Measurements from ENCODE around the gene EGFL7.

The EGFL7 gene

DNA sequence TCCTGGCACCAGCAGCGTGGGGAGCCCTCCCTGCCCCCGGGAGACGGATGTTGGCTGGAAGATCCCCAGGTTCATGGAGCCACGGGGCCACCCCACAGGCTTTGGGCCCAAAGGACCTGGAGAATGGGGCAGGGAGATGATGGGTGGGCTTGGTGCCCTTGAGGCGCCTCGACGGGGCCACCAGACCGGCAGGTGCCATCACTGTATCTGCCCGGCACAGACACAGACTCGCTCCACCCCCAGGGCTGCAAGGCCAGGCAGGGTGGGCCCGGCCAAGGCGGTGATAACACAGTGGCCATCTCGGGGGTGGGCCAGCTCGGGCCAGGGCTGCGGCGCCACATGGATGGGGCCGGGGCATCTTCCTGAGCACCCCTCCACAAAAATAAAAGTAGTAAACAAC lies 35.0 kb upstream of the EGFL7 start:
- no peak for DNase-seq (ENCODE audit: extremely low read depth, insufficient read length)
- Histone ChIP-seq H3K4me3 (replicated peaks; ENCODE audit: low read depth, low read length) (no peak overlapping the region), H3K36me3 (ENCODE audit: control insufficient read depth, insufficient read depth, low read length) (no peaks in the 10 kb centered on the region), H3K27me3 (replicated peaks; ENCODE audit: control insufficient read depth, insufficient read depth, low read length) (no peaks in the 10 kb centered on the region; the same call in 1 of the 2 replicates)
- TF ChIP-seq, protein P1, sequence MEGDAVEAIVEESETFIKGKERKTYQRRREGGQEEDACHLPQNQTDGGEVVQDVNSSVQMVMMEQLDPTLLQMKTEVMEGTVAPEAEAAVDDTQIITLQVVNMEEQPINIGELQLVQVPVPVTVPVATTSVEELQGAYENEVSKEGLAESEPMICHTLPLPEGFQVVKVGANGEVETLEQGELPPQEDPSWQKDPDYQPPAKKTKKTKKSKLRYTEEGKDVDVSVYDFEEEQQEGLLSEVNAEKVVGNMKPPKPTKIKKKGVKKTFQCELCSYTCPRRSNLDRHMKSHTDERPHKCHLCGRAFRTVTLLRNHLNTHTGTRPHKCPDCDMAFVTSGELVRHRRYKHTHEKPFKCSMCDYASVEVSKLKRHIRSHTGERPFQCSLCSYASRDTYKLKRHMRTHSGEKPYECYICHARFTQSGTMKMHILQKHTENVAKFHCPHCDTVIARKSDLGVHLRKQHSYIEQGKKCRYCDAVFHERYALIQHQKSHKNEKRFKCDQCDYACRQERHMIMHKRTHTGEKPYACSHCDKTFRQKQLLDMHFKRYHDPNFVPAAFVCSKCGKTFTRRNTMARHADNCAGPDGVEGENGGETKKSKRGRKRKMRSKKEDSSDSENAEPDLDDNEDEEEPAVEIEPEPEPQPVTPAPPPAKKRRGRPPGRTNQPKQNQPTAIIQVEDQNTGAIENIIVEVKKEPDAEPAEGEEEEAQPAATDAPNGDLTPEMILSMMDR (IDR thresholded peaks at IDR 0.05; ENCODE audit: insufficient read depth, low read length, poor library complexity, severe bottlenecking): no peak

DNA sequence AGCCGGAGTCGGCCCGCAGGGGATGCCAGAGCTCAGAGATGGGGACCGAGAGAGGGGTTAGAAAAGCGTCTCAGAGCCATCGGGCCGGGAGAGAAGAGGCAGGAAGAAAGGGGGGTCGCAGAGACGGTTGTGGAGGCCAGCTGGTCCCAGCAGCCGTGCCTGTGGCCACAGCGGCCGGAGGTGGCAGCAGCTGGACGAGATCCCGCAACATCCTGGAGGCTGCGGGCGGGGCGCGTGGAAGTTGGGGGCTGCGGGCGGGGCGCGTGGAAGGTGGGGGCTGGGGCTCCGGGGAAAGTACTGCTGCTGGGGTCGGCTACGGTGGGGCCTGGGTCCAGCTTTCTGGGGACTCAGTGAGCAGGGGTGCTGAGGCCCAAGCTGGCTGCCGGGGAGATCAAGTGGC lies 34.4 kb upstream of the EGFL7 start:
- no peak for DNase-seq (ENCODE audit: extremely low read depth, insufficient read length)
- Histone ChIP-seq H3K36me3 (ENCODE audit: control insufficient read depth, insufficient read depth, low read length) (no peaks in the 10 kb centered on the region), H3K4me3 (replicated peaks; ENCODE audit: low read depth, low read length) (no peak overlapping the region), H3K27me3 (replicated peaks; ENCODE audit: control insufficient read depth, insufficient read depth, low read length) (no peaks in the 10 kb centered on the region; the same call in 1 of the 2 replicates)
- TF ChIP-seq, protein P1 (IDR thresholded peaks at IDR 0.05; ENCODE audit: insufficient read depth, low read length, poor library complexity, severe bottlenecking): no peak

DNA sequence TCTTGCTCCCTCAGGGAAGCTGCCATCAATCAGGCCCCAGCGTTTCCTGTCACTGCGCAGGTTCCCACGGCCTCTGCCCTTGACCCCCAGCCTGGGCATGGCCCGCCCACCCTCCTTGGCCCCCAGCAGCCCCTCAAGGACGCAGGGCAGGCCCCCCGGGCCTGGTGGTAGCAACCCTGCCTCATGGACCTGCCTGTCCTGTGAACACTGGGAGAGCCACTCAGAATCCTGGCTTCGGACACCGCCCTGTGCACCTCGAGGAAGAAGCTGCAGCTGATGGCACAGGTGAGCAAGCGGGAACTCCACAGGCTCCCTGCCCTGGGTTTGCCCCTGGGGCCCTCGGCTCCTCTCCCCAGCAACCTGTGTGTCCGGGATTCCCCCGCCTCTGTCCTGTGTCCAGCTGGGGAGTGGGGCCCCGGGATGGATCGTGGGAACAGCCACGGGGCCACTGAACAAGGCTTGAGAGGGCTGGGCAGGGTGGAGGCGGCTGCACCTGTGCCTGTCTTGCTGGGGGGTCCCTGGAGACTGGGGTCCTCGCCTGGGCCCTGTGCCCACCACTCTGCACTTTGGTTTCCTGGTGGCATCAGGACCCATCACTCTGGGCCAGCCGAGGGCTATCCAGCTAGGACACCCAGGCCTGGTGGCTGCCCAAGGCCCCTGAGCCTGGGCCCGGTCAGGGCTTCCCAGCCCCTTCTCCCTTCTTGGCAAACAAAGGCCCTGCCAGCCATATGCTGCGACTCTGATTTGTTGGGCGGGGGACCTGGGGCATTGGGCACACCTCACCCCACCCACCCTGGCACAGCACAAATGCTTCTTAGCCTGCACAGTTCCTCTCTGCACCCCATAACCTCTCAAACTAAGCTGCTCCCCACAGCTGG lies 33.5 kb upstream of the EGFL7 start:
- Histone ChIP-seq H3K4me3 (replicated peaks; ENCODE audit: low read depth, low read length) (no peak overlapping the region), H3K36me3 (ENCODE audit: control insufficient read depth, insufficient read depth, low read length) (no peaks in the 10 kb centered on the region), H3K27me3 (replicated peaks; ENCODE audit: control insufficient read depth, insufficient read depth, low read length) (no peaks in the 10 kb centered on the region; the same call in 1 of the 2 replicates)
- TF ChIP-seq, protein P1 (IDR thresholded peaks at IDR 0.05; ENCODE audit: insufficient read depth, low read length, poor library complexity, severe bottlenecking): no peak
- no peak for DNase-seq (ENCODE audit: extremely low read depth, insufficient read length)

DNA sequence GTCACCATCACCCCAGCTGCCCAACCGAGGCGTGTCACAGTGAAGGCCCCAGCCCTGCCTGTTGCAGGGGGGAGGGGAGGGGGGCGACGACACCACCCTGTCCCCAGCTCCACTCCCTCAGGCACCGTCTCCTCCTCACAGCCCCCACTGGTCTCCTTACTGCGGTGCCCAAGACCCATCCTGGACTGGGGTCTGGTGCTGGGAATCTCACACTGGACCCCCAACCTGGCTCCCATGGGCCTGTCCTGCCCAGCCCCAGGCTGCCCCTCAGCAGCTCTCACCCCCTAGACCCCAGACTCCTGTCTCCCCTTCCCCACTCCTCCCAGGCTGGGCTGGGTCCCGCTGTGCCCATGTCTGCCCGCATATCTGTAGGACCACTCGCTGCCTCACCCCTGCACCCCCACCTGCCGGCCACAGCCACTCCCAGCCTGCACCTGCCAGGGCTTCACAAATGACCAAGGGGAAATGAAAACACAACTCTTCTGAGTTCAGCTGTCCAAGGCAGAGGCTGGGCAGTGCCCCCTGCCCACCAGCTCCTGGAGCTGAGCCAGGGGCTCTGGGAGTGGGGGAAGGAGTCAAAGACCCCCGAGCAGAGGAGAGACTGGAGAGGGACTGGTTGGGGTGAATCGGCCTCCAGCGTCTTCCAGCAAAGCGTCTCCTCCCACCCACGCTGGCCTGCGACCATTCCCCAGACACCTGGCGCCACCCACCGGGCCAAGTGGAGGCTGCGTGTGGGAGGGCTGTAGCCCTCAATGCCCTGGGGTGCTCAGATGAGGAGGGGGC lies 32.6 kb upstream of the EGFL7 start:
- TF ChIP-seq, protein P1 (IDR thresholded peaks at IDR 0.05; ENCODE audit: insufficient read depth, low read length, poor library complexity, severe bottlenecking): peak; percentile 66
- DNase-seq (ENCODE audit: extremely low read depth, insufficient read length): peak; percentile 57

DNA sequence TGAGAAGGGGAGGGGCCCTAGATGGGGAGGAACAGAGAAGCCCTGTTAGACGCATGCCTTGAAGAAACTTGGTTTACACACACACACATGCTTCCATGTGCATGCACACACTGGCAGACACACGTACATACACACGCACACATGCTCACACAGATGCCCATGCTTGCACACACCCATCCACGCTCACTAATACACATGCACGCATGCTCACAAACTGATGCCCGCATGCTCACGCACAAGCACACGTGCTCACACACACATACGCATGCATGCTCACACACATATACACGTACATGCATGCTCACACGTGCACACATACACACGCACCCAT lies 32.1 kb upstream of the EGFL7 start:
- Histone ChIP-seq H3K27me3 (replicated peaks; ENCODE audit: control insufficient read depth, insufficient read depth, low read length) (no peaks in the 10 kb centered on the region; the same call in none of the 2 replicates), H3K36me3 (ENCODE audit: control insufficient read depth, insufficient read depth, low read length) (no peaks in the 10 kb centered on the region), H3K4me3 (replicated peaks; ENCODE audit: low read depth, low read length) (no peak overlapping the region)
- no peak for DNase-seq (ENCODE audit: extremely low read depth, insufficient read length)
- TF ChIP-seq, protein P1 (IDR thresholded peaks at IDR 0.05; ENCODE audit: insufficient read depth, low read length, poor library complexity, severe bottlenecking): no peak

More for the DNA sequence above, 32.6 kb upstream of the EGFL7 start:
- no peaks in the 10 kb centered on the region for H3K36me3 ChIP-seq (ENCODE audit: control insufficient read depth, insufficient read depth, low read length)
- no peaks in the 10 kb centered on the region; the same call in none of the 2 replicates for H3K27me3 ChIP-seq (replicated peaks; ENCODE audit: control insufficient read depth, insufficient read depth, low read length)
- H3K4me3 ChIP-seq (replicated peaks; ENCODE audit: low read depth, low read length): no peak overlapping the region
